ENCODE measurements around the gene RAI1.

- TF ChIP-seq SMC3 (IDR thresholded peaks at IDR 0.05) (no peak), TP53 (CRISPR knock-in tag; IDR thresholded peaks at IDR 0.05) (no peak), JUN (IDR thresholded peaks at IDR 0.05) (no peak), RCOR1 (IDR thresholded peaks at IDR 0.05; ENCODE audit: low read depth, low read length) (no peak), POLR2A (IDR thresholded peaks at IDR 0.05; ENCODE audit: low read length) (no peak), CEBPB (IDR thresholded peaks at IDR 0.05) (no peak), USF2 (IDR thresholded peaks at IDR 0.05) (no peak), CBX8 (IDR thresholded peaks at IDR 0.05) (no peak), MAFK (IDR thresholded peaks at IDR 0.05; ENCODE audit: partially characterized antibody) (no peak), FOSL2 (IDR thresholded peaks at IDR 0.05) (no peak), FOSL2 (CRISPR knock-in tag; IDR thresholded peaks at IDR 0.05) (no peak), HDAC2 (IDR thresholded peaks at IDR 0.05) (no peak)
- TF ChIP-seq, protein P1, sequence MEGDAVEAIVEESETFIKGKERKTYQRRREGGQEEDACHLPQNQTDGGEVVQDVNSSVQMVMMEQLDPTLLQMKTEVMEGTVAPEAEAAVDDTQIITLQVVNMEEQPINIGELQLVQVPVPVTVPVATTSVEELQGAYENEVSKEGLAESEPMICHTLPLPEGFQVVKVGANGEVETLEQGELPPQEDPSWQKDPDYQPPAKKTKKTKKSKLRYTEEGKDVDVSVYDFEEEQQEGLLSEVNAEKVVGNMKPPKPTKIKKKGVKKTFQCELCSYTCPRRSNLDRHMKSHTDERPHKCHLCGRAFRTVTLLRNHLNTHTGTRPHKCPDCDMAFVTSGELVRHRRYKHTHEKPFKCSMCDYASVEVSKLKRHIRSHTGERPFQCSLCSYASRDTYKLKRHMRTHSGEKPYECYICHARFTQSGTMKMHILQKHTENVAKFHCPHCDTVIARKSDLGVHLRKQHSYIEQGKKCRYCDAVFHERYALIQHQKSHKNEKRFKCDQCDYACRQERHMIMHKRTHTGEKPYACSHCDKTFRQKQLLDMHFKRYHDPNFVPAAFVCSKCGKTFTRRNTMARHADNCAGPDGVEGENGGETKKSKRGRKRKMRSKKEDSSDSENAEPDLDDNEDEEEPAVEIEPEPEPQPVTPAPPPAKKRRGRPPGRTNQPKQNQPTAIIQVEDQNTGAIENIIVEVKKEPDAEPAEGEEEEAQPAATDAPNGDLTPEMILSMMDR (IDR thresholded peaks at IDR 0.05): no peak
These were observed 69.6 kb downstream of the RAI1 start for GRCh38 chr17:17750881-17751280.

All from A549 (cell line).